ENCODE measurements around the gene SLC35F1.

GRCh38 chr6:117890172-117890571 lies 16.9 kb upstream of the SLC35F1 start:
- TF ChIP-seq POLR2A (IDR thresholded peaks at IDR 0.05) (no peak), POLR2AphosphoS5 (IDR thresholded peaks at IDR 0.05) (no peak)
- TF ChIP-seq, protein P1, sequence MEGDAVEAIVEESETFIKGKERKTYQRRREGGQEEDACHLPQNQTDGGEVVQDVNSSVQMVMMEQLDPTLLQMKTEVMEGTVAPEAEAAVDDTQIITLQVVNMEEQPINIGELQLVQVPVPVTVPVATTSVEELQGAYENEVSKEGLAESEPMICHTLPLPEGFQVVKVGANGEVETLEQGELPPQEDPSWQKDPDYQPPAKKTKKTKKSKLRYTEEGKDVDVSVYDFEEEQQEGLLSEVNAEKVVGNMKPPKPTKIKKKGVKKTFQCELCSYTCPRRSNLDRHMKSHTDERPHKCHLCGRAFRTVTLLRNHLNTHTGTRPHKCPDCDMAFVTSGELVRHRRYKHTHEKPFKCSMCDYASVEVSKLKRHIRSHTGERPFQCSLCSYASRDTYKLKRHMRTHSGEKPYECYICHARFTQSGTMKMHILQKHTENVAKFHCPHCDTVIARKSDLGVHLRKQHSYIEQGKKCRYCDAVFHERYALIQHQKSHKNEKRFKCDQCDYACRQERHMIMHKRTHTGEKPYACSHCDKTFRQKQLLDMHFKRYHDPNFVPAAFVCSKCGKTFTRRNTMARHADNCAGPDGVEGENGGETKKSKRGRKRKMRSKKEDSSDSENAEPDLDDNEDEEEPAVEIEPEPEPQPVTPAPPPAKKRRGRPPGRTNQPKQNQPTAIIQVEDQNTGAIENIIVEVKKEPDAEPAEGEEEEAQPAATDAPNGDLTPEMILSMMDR (IDR thresholded peaks at IDR 0.05) = no peak

All from upper lobe of left lung (tissue), 4 donors.